Measurements from ENCODE around the gene MAD1L1. TPM values are rescaled to one million over a fixed set of nuclear protein-coding genes. Genes with fewer than 3 reads are reported as not detected.
A peak's percentile ranks its signal among the peaks of the same experiment; 100 is the strongest.

Gene MAD1L1
- total and polyA plus RNA-seq, 10 donors = 47.3 to 118 (median 68.2) TPM

DNA sequence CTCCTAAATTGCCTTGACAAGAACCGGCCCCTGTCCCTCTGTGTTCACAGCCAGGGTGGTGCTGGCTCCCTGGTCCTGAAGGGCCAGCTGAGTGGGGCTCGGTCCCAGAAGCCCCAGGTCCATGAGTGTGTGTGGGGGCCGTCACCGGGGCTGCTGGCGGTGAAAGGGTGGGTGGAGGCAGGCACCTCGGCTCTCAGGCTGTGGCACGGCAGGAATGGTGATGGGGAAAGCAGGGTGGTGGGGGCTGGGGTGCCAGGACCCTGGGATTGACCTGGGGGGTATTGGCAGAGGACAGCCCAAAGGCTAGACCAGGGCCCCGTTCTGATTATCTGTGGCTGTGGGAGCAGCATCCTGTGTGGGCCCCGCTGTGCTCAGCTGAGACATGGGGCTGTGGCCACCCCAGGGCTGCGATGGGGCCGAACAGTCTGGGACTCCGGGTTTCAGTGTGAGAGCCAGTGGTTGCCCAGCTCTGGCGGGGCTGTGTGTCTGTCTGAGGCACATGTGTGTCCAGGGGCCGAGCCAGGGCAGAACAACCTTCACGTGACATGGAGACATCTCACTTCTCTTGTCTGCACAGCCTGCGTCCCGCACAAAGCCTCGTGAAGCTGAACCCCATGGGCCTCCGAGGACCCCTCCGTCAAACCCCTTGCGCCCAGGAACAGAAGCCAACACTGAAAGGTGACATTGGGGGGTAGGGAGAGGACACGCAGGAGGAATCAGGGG lies 418.5 kb downstream of the MAD1L1 start:
- peaks cover 0 to 35% (median 6%) of the 10 kb centered on the region in 6 donors for H3K4me1 ChIP-seq
- no peak overlapping the region for H3K4me3 ChIP-seq
- intact Hi-C loops (cut with DNase I; ENCODE audit: low total_unique reads) = no loop called here
- DNase-seq = peak; percentile 71
- H3K27me3 ChIP-seq (replicated peaks in 1 of 7) = no peaks in the 10 kb centered on the region
- 92 to 94% (median 93%) methylated on average over 12 to 22 of the region's 22 CpGs for WGBS, 5 donors
- H3K9me3 ChIP-seq = no peaks in the 10 kb centered on the region
- no peak for TF ChIP-seq POLR2AphosphoS5 (IDR thresholded peaks at IDR 0.05)
- no peak for TF ChIP-seq POLR2A (IDR thresholded peaks at IDR 0.05)
- TF ChIP-seq, protein P1, sequence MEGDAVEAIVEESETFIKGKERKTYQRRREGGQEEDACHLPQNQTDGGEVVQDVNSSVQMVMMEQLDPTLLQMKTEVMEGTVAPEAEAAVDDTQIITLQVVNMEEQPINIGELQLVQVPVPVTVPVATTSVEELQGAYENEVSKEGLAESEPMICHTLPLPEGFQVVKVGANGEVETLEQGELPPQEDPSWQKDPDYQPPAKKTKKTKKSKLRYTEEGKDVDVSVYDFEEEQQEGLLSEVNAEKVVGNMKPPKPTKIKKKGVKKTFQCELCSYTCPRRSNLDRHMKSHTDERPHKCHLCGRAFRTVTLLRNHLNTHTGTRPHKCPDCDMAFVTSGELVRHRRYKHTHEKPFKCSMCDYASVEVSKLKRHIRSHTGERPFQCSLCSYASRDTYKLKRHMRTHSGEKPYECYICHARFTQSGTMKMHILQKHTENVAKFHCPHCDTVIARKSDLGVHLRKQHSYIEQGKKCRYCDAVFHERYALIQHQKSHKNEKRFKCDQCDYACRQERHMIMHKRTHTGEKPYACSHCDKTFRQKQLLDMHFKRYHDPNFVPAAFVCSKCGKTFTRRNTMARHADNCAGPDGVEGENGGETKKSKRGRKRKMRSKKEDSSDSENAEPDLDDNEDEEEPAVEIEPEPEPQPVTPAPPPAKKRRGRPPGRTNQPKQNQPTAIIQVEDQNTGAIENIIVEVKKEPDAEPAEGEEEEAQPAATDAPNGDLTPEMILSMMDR (IDR thresholded peaks at IDR 0.05 in 8 of 11, conservative IDR thresholded peaks at IDR 0.05 in 3 of 11) = no peak
- H3K27ac ChIP-seq = no peak overlapping the region
- peaks cover 0 to 27% (median 16%) of the 10 kb centered on the region in 6 donors for H3K36me3 ChIP-seq

DNA sequence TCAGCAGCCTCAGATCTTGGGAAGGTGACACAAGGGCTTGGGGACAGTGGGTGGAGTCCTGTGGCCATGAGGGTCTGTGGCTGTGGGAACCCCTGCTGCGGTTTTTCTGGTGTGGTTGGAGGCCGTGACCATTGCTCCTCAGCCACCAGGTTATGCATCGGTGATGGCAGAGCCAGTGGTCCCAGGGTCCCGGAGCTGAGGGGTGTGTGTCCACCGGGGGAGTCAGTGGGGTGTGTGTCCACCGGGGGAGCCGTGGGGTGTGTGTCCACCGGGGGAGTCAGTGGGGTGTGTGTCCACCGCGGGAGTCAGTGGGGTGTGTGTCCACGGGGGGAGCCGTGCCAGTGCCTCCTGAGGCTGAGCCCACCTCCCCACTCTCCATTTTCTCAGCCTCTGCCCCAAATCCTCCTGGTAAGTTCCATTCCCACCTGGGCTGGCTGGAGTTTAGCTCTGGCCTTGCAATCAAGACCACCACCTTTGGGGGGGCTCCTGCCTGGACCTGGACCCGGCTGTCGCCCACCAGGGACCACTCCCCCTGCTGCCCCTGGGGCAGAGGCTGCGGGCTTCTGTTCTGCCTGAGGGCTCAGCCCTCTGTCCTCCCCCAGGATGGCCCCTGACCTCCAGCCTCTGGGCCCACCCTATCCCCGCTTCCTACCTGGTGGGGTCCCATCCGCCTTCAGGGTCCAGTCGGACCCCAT lies 419.2 kb downstream of the MAD1L1 start:
- Histone ChIP-seq H3K9me3 (no peaks in the 10 kb centered on the region), H3K4me3 (no peak overlapping the region), H3K4me1 (peaks cover 0 to 27% (median 5%) of the 10 kb centered on the region in 6 donors), H3K27ac (no peak overlapping the region), H3K27me3 (replicated peaks in 1 of 7) (no peaks in the 10 kb centered on the region), H3K36me3 (peaks cover 0 to 27% (median 16%) of the 10 kb centered on the region in 6 donors)
- WGBS, 5 donors = 78 to 92% (median 88%) methylated on average over 11 to 18 of the region's 18 CpGs
- TF ChIP-seq, protein P1 (IDR thresholded peaks at IDR 0.05 in 8 of 11, conservative IDR thresholded peaks at IDR 0.05 in 3 of 11) = no peak
- TF ChIP-seq POLR2A (IDR thresholded peaks at IDR 0.05) = no peak
- no peak for TF ChIP-seq POLR2AphosphoS5 (IDR thresholded peaks at IDR 0.05)
- DNase-seq = peak; percentile 71
- intact Hi-C loops (cut with DNase I; ENCODE audit: low total_unique reads) = no loop called here

DNA sequence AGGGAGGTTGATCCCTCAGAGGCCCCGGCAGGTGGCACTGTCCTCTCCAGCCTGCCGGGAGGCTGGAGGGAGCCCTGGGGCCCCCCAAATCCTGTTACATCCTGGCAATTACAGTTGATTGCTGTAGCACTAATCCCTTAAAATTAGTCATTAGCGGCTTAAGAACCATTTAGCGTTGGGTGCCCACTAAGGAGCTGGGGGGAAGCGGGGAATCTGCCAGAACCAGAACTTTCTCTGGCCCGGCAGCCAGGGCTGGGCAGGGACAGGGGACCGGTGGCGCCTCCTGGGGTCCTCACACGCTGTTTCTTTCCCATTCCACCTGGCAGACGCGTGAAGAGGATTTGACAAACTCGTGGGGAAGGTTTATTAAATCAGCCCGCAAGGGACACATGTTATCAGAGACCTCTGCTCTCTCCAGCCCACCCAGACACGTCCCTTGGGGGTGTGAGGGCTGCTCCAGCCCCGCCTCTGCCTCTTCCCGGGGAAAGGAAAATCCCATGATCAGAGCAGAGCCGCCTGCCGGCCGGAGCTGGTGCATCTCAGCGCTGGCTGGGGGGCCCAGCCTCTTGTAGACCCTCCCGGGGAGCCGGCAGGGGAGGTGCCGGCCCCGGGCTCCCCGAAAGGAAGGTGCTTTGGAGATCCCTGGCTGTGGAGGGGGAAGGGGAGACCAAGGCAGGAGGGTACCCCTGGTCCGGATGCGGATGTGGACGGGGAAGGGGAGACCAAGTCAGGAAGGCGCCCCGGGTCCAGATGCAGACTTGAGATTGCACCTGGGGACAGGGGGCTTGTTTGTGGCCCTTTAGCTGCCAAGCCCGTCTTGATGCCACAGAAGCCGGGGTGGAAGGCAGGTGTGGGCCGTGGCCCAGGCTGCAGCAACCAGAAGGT lies 420.0 kb downstream of the MAD1L1 start:
- DNase-seq = peak; percentile 76
- WGBS, 5 donors = 74 to 86% (median 78%) methylated on average over 30 to 33 of the region's 33 CpGs
- H3K27ac ChIP-seq = no peak overlapping the region
- H3K4me1 ChIP-seq = peaks cover 0 to 20% (median 0%) of the 10 kb centered on the region in 6 donors
- H3K27me3 ChIP-seq (replicated peaks in 1 of 7) = no peaks in the 10 kb centered on the region
- intact Hi-C loops (cut with DNase I; ENCODE audit: low total_unique reads) = no loop called here
- TF ChIP-seq, protein P1 (IDR thresholded peaks at IDR 0.05 in 8 of 11, conservative IDR thresholded peaks at IDR 0.05 in 3 of 11) = peak in 4 of 11 experiments; percentile 30 to 54 (median 48)
- peak in 1 of 3 donors; percentile 7 for TF ChIP-seq POLR2AphosphoS5 (IDR thresholded peaks at IDR 0.05)
- TF ChIP-seq POLR2A (IDR thresholded peaks at IDR 0.05) = no peak
- H3K4me3 ChIP-seq = no peak overlapping the region
- H3K9me3 ChIP-seq = no peaks in the 10 kb centered on the region
- H3K36me3 ChIP-seq = peaks cover 0 to 27% (median 16%) of the 10 kb centered on the region in 6 donors
